ENCODE data around the gene CELSR1. TPM values are rescaled to one million over a fixed set of nuclear protein-coding genes. Genes with fewer than 3 reads are reported as not detected.

The CELSR1 gene
- polyA plus RNA-seq, 3 donors, result 0.61 to 1.9 (median 1.2) TPM

DNA sequence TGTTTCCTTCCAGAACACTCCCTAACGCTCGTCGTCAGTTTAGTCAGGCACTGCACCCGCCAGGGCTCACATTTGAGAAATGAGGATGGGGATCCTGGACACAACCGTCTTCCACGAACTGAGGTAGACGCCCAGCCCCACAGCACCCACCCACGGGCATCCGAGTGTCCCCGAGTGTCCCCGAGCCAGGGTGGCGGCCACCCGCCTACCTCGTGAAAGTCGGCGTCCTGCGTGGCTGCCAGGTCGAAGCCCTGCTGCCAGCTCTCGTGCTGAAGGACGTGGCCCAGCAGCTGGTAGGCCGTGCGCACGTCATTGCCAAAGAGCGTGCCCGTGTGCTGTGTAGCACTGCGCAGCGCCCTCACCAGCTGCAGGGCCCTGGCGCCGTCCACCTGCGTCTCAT lies 148.3 kb downstream of the CELSR1 start:
- 92 to 95% (median 95%) methylated on average over 30 of the region's 30 CpGs for WGBS, 3 donors
- H3K27ac ChIP-seq (ENCODE audit: low read depth, low read length), result no peak overlapping the region

DNA sequence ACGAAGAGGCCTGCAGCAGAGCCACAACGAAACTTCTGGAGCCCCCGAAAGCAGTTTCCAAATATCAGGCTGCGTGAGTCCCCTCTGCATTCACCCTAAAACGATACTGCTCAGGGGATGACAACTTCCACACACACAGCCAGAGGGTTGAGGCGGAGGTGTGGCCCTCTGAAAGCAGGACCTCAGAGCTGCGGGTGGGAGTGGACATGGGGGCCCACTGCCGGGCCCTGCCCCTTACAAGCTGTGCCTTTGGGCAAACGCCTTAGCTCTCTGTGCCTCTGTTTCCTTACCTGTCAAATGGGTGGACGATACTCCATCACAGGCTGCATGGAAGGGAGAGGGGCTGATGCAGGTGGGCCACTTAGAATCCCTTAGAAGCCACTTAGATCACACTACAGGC lies 148.8 kb downstream of the CELSR1 start:
- H3K27ac ChIP-seq (ENCODE audit: low read depth, low read length), result no peak overlapping the region
- WGBS, 3 donors, result 87 to 90% (median 89%) methylated on average over 10 of the region's 10 CpGs

DNA sequence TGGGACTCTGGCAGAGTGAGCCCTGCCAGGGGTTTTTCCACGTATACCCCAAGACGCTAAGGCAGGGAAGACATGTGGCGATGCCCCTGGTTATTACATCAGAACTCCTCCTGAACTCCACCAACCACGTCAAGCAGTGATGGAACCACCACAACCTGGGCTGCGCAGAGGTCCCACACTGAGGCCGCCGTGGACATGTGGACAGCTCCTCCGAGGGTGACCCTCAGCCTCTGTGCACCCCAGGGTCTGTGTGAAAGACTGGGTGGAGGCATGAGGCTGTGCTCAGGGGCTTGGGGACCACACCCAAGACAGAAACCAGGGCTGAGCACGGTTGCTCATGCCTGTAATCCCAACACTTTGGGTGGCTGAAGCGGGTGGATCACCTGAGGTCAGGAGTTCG lies 149.7 kb downstream of the CELSR1 start:
- 89 to 92% (median 91%) methylated on average over 11 of the region's 11 CpGs for WGBS, 3 donors
- no peak overlapping the region for H3K27ac ChIP-seq (ENCODE audit: low read depth, low read length)

DNA sequence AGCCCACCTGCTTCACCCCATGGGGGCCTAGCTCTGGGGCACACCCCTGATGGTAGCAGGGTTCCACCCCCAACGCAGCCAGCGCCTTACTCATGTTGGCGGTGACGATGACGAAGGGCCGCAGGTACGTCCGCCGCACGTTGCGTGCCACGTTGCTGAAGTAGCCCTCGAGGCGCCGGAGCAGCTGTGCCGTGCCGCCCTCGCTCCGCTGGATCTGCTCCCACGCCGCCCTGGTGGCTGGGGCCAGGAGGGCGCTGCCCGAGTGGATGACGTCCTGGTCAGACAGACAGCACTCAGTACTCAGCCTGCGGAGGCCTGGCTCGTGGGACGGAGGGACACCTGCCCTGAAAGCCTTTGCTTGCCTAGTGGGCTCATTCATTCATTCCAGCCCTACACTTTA lies 151.1 kb downstream of the CELSR1 start:
- H3K27ac ChIP-seq (ENCODE audit: low read depth, low read length), result no peak overlapping the region
- 95 to 97% (median 95%) methylated on average over 27 of the region's 27 CpGs for WGBS, 3 donors

DNA sequence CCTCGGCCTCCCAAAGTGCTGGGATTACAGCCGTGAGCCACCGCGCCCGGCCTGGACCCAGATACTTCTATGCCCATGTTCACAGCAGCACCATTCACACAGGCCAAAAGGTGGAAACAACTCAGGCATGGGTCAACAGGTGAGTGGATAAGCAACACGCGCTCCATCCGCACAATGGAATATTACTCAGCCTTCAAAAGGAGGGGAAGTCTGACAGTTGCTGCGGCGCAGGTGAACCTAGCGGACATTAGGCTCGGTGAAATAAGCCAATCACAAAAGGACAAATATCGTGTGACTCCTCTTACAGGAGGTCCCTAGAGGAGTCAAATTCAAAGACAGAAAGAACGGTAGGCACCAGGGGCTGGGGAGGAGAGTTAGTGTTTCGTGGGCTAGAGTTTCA lies 154.9 kb downstream of the CELSR1 start:
- WGBS, 3 donors, result 90 to 97% (median 91%) methylated on average over 15 of the region's 15 CpGs
- H3K27ac ChIP-seq (ENCODE audit: low read depth, low read length), result no peak overlapping the region

DNA sequence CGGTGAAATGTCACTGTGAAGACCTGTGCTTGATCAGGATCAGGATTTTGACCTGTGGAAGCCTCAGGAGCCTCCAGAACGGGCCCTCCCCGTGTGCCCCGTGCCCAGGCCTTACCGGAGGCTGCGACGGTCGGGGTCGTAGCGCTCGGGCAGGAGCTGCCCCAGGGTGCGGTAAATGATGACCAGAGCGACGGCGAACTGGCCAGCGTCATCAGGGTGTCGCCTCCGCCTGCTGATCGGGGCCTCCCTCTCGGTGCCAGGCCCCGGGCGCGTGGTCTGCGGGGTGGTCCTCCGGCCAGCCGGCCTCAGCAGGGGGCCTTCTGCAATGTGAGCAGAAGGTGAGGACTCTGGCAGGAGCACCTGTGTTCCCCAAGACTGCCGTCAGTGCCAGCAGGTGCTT lies 155.7 kb downstream of the CELSR1 start:
- no peak overlapping the region for H3K27ac ChIP-seq (ENCODE audit: low read depth, low read length)
- 94 to 97% (median 95%) methylated on average over 27 of the region's 27 CpGs for WGBS, 3 donors

DNA sequence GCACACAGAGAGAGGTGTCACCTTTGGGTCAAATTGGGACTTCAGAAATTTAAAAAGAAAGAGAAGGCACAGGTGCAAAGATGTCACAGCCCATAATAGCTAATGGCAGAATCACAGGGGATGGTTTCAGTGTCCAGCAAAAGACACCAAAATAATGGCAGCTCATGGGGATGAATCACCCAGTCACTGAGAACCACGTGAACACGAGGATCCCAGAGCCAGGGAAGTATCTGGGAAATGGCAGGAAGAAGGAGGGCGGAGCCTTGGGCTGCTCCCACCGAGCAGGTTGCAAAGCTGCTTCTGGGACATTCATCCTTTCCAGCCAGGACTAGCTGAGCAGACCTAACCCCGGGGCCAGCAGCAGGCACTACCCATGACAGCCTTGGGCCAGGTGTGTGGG lies 156.3 kb downstream of the CELSR1 start:
- no peak overlapping the region for H3K27ac ChIP-seq (ENCODE audit: low read depth, low read length)
- 55 to 60% (median 56%) methylated on average over 5 of the region's 5 CpGs for WGBS, 3 donors

DNA sequence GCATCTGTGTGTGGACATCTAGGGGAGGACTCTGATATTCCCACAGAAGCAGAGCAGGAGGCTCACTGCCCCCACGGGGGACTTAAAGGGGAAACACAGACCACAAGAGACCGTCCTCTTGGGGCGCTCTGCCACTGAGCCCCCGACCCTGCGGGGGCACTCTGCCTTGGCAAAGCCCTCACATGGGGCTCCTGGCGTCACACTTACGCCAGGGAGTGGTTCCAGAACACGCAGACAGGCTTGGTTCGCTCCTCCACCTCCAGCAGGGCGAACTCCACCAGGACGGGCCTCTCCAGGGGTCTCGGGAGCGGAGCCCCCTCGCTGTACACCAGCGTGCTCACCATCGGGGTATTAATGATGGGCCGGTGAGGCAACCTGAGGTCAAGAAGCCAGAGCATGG lies 156.8 kb downstream of the CELSR1 start:
- H3K27ac ChIP-seq (ENCODE audit: low read depth, low read length), result no peak overlapping the region
- 88 to 94% (median 89%) methylated on average over 17 of the region's 17 CpGs for WGBS, 3 donors

DNA sequence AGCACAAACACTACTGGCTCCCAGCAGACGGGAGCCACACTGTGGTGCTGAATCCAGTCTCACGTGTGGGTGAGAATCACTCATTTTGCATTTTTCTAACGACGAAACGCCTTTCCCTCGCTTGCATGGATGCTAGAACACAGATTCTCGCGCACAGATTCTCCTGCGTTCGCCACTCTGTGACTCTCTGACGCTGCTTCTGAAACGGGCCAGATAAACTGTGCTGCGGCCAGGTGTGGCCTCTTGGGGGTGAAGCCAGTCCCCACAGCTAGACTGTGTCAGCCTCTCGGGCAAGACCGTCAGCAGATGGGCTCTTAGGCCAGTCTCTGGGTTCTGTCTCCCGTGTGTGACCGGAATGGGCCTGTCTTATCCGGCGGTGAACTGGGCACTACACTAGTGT lies 157.4 kb downstream of the CELSR1 start:
- H3K27ac ChIP-seq (ENCODE audit: low read depth, low read length), result no peak overlapping the region
- 75 to 84% (median 81%) methylated on average over 19 of the region's 19 CpGs for WGBS, 3 donors

DNA sequence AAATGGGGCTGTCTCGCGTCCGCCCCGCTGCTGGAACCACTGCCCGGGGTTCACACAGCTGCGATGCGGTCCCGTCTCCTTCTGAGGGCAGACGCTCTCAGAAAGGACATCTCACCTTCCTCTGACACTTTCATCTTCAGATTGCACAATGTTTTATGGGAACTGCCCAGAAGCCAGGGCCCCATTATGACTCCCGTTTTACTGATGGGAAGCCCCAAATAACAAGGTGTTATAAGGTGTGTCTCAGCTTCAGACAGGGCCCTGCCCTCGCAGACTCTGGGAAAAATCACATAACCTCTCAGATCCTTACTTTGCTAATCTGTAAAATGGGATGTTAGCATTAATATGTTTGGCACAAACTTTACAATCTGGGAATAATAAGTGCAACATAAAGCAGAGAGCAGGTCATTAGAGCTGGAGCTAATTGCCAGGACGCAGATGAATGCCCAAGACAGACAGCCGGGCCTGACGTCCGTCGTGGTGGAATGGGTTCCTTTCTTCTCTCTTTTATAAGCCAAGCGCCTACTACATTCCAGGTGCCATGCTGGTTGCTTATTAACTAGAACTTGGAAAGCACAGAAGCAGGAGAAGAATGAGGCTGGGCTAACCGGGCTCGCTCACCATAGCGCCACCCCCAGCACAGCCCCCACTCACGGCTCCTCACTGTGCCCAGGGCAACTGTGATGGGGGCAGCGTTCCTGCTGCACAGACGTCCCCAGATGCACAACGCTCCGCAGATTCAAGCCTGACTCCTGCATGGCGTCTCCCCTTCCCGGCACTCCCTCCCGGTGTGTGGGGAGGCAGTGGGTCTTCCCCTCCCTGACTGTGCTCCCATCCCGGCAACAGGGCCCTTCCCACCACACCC lies 158.1 kb downstream of the CELSR1 start:
- WGBS, 3 donors, result 38 to 83% (median 76%) methylated on average over 29 of the region's 29 CpGs

DNA sequence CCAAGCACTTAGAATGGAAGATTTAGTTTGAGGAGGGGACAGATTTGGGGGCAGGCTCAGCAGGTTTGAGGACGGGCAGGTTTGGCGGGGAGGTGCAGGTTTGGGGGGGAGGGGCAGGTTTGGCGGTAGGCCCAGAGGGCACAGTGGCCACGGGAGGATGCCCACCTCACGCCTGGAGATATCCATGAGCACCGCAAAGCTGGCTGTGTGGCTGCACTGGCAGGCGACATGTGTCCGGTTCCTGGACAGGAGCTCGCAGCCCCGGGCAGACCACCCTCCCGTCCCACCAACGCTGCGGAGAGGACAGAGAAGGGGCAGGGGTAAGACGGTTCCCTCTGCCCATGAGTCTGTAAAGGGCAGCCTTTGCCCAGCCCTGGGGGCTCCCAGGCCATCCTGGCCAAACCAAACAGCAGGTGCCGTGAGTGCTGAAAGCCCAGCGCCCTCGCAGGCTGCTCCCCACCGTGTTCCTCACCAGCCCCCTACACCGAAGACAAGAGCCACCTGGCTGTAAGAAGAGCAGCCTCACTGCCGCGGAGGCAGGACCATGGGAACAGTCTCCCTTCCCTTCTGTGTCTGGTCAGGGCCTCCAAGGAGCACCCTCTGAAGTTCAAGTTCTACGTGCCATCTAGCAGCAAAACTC lies 158.9 kb downstream of the CELSR1 start:
- WGBS, 3 donors, result 59 to 79% (median 65%) methylated on average over 22 of the region's 22 CpGs
- no peak overlapping the region for H3K27ac ChIP-seq (ENCODE audit: low read depth, low read length)

More for the DNA sequence above, 158.1 kb downstream of the CELSR1 start:
- no peak overlapping the region for H3K27ac ChIP-seq (ENCODE audit: low read depth, low read length)

DNA sequence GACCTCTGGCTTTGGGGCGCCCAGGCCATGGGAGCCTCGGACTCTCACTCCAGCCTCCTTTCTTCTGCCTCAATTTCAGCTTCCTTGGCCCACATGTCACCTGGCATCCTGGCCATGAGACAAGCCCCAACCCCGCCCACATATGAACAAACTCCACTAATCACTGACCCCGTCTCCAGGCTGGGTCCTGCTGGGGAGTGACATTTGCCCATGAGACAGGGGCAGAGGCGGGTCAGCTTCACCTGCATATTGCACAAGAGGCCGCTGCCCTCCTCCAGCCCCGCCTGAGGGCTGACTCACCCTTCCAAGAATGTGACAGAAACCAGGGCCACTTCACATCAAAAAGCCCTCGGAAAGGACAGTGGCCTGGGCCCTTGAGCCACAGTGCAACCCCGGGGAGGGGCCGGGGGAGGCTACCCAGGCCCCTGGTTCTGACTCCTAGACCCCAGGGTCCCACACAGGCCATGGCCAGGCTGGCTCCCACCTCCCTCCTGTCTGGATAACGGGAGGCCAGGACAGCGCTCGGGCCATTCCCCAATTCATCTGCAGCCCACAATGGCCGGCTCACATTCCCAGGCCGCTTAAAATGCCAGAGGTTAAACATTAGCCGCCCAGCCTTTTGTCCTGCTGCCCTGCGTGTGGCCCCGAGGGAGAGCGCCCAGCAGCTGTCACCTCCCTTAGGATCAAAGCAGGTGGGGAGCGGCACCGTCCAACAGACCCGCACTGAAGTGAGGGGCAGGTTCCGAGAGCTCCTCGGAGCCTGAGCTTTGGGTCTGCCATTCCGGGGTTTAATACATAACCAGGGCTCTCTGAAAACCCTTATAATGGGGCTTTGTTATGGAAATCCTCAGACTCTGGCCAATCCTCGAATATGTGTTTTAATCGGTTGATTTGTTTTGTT lies 159.6 kb downstream of the CELSR1 start:
- no peak overlapping the region for H3K27ac ChIP-seq (ENCODE audit: low read depth, low read length)
- 18 to 83% (median 77%) methylated on average over 26 to 27 of the region's 27 CpGs for WGBS, 3 donors

DNA sequence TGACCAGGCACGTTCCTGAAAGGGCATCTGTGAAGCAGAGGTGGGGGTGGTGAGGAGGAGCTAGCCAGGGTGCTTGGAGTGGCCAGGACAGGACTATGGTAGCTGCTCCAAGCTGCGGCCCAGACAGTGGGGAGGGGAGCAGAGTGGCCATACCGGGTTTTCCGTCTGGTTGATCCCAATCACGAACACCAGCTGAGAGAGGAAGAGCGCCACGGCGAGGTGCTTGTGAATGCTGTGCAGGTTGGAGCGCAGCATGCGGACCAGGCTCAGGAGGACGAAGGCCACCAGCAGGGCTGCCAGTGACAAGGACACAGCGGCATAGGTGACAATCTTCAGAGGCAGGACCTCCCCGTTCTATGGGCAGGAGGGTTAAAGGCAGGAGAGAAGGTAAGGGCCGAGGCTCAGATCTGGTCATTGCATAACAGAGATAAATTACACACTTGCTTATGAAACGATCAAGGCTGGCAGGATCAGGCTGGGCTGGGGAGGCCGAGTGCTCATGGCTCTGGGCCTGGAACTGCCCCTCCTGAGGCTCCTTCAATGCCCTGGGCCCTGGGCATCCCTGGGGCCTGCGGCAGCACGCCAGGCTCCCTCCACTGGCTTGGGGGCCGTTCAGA lies 160.4 kb downstream of the CELSR1 start:
- WGBS, 3 donors, result 50 to 90% (median 90%) methylated on average over 18 to 19 of the region's 19 CpGs
- no peak overlapping the region for H3K27ac ChIP-seq (ENCODE audit: low read depth, low read length)

DNA sequence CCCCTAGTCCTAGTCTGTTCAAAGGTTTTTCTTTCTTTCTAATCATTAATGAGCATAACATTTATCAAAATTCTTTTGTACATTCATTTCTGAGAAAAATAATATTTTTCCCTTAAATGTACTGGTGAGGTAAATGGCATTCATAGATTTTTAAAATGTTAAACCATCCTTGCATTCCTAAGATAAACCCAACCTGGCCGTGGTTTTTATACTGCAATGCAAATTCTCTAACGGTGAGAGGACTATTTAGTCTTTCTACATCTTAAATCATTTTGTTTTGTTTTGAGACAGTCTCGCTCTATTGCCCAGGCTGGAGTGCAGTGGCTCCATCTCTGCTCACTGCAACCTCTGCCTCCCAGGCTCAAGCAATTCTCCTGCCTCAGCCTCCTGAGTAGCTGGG lies 161.3 kb downstream of the CELSR1 start:
- WGBS, 3 donors, result 95 to 99% (median 96%) methylated on average over 3 of the region's 3 CpGs
- no peak overlapping the region for H3K27ac ChIP-seq (ENCODE audit: low read depth, low read length)

DNA sequence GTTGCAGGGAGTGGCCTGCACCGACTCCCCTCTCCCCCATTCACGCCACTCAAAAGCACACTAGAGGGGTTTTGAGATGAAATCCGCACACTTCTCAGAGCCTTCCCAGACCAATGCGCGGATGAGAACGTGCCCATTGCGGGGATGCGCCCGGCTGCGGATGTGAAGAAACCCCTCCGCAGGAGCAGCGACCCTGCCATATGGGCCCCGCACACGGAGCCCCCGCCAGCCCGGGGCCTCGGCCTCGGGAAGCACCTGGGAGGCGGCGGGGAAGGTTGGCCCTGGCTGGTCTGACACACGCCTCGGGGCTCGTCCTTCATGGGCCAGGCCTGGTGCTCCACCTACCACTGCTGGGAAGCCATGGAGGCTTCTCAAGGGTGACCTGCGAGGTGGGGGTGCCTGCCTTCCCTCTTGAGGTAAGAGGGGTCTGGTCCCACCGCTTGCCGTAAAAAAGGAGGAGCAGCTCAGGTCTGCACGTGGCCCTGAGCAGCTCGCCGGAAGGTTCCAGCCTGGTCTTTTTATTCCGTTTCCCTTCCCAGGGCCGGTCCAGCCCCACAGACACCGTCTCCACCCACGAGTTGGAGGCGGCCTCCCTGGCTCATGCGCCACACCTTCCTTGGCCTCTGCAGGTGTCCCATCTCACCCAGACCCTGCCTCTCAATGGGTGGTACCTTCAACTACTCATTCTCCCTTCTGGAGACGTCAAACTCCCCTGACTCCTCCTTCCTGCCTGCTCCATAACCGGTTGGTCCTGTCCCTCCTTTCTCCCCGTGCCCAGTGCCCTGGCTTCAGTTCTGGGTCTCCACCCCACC lies 162.6 kb downstream of the CELSR1 start:
- 79 to 89% (median 86%) methylated on average over 35 to 38 of the region's 38 CpGs for WGBS, 3 donors
- no peak overlapping the region for H3K27ac ChIP-seq (ENCODE audit: low read depth, low read length)

DNA sequence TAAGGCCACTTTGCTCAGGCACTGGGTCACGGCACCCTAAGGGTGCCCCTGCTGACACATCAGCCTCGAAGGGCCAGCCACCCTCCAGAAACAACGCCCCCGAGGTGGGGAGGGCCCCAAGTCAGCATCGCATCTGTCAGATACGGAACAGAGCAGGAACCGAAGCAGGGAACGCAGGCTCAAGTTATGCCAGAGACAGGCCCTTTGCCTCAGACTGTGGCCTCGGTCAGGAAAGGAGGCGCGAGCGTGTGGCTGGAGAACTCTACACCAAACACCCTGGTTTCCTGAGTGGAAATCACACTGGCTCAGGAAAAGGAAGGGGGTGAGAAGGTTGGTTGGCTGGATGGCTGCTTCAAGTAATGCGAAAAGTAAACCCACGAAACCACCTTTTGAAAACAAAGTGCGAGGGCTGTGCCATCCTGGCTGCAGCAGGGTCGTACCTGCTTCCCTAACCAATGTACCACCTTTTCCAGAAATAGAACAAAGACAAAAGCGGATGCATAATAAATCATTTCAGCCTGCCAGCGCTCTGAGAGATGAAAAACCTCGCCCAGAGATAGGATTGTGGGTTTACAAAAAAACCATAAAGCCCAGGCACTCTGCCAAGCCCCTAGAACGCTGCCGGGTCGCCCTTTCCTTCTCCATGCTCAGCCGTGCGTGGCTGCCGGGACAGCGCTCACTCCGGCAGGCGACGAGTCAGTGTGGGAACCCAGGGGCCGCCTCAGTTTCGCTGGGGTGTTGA lies 163.3 kb downstream of the CELSR1 start:
- 24 to 58% (median 25%) methylated on average over 31 of the region's 31 CpGs for WGBS, 3 donors
- no peak overlapping the region for H3K27ac ChIP-seq (ENCODE audit: low read depth, low read length)

DNA sequence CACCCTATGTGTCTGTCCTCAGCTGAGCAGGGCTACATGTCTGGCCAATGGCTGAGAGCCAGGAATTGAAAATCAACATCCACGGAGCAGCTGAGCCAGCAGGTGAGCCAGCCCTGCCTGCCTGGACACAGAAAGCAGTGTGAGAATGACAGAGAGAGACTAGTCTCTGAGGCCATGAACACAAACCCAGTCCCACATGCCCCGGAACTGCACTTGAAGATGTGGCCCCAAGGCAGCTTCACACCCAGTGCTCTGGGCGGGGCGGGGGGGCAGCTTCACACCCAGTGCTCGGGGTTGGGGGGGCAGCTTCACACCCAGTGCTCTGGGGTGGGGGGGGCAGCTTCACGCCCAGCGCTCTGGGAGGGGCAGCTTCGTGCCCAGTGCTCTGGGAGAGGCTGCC lies 164.3 kb downstream of the CELSR1 start:
- 39 to 65% (median 50%) methylated on average over 8 of the region's 8 CpGs for WGBS, 3 donors
- no peak overlapping the region for H3K27ac ChIP-seq (ENCODE audit: low read depth, low read length)

All from adipose tissue (tissue), 3 donors.